Measurements from ENCODE around the gene NKAIN4.

NKAIN4 gene

GRCh38 chr20:63190828-63191227, 63.4 kb downstream of the NKAIN4 start:
- no peak for DNase-seq (ENCODE audit: low read depth)

Measured in ELR (cell line).